ENCODE results near the gene SLC29A2. TPM values are rescaled to one million over a fixed set of nuclear protein-coding genes. Genes with fewer than 3 reads are reported as not detected.
A peak's percentile ranks its signal among the peaks of the same experiment; 100 is the strongest.

SLC29A2 gene, protein sequence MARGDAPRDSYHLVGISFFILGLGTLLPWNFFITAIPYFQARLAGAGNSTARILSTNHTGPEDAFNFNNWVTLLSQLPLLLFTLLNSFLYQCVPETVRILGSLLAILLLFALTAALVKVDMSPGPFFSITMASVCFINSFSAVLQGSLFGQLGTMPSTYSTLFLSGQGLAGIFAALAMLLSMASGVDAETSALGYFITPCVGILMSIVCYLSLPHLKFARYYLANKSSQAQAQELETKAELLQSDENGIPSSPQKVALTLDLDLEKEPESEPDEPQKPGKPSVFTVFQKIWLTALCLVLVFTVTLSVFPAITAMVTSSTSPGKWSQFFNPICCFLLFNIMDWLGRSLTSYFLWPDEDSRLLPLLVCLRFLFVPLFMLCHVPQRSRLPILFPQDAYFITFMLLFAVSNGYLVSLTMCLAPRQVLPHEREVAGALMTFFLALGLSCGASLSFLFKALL
- 28.9 and 36.1 TPM in 2 replicates for total RNA-seq (2021)
- percentile 83 among the genes with signal in this experiment for Bru-seq, nascent RNA
- BruChase-seq, experiment 1, labeled RNA remaining after a 2-hour chase = percentile 78 among the genes with signal in this experiment
- percentile 81 among the genes with signal in this experiment for BruChase-seq, experiment 2, labeled RNA remaining after a 6-hour chase
- long read RNA-seq, transcript SLC29A2-202 (12 exons, 2,514 nt) = major isoform, 6 of 54 reads
- long read RNA-seq, partial matches to known transcripts = 11 of 54 reads
- long read RNA-seq, other reads (novel, unspliced or antisense) = 33 of 54 reads

DNA sequence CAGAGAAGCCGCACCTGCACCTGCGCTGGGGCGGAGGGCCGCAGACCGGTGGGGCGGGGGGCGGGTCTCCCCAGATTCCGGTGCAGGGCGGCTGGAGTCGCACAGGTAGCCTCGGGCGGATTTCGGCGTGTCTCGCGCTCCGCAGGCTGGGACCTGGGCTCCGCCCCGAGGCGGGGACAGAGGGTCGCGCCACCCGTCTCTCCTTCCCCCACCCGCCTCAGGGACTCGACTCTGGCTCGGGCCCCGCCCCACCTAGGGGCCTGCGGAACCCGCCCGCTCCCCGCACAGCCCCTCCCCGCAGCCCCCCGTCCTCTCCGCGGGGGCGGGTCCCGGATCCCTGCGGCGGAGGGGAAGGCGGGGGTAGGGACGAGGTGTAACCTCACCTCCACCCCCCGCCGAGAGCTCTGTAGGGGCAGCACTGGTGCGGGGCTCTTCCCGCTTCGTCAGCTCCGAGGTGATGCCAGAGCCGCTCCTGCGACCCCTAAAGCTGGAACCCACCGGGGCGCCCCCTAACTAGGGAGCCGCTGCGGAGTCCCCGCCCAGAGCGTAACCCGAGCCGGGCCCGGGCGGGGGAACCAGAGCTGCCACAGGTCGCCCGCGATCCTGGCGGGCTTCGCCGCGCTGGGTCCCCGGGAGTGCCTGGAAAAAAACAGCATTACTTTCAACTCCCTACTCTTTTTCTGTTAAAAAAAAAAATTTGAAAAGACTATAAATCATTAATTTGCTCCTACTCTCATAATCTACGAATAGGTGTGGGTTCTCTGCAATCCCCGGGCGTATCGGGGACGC lies at the start of gene SLC29A2:
Gene SLC29A2 (minus strand): TSS at position 134 of the 789 bp plus-strand sequence. CDS start 169 bp downstream, outside the sequence.
- Histone ChIP-seq H3K4me3 (peak within 1 kb of the TSS; percentile 95), H3K4me2 (peak within 1 kb of the TSS; percentile 80), H3K36me3 (ENCODE audit: low read depth) (peaks cover 16% of the 10 kb centered on the region), H2AFZ (peak within 1 kb of the TSS; percentile 96), H3K9me3 (ENCODE audit: insufficient read depth, low read depth) (no peaks in the 10 kb centered on the region), H3K27me3 (ENCODE audit: insufficient read depth, low read depth) (no peaks in the 10 kb centered on the region), H4K20me1 (ENCODE audit: insufficient read depth) (peaks cover 32% of the 10 kb centered on the region), H3K79me2 (ENCODE audit: low read depth) (peaks cover 31% of the 10 kb centered on the region), H3K9me2 (ENCODE audit: insufficient read depth) (no peaks in the 10 kb centered on the region), H3K27ac (peak within 1 kb of the TSS; percentile 80), H3K4me1 (replicated peaks; ENCODE audit: insufficient read depth) (peaks cover 24% of the 10 kb centered on the region), H3F3A (ENCODE audit: insufficient read depth, low read depth) (peaks cover 40% of the 10 kb centered on the region)
- peak; percentile 93 to 100 for DNase-seq
- ChIA-PET CTCF (interaction anchor here (1.1 to 1.8 kb wide), 2 partner anchors 14 kb away, joined by 7 to 11 read pairs; no protein-coding TSS in a partner anchor), POLR2A (ENCODE audit: unreplicated experiment) (interaction anchor here (0.5 to 1.0 kb wide), 7 partner anchors 59 to 1008 kb away, joined by 3 to 7 read pairs (median 4); partner anchors contain the start of gene YIF1A)
- intact Hi-C loops (cut with micrococcal nuclease; ENCODE audit: unreplicated experiment) = loop anchor here (1.0 to 5.0 kb wide), 3 partner anchors 15 to 60 kb away; partner anchors contain the start of gene BRMS1
- no TSS peak for BruUV-seq (replicated peaks)
- TF ChIP-seq, protein P1, sequence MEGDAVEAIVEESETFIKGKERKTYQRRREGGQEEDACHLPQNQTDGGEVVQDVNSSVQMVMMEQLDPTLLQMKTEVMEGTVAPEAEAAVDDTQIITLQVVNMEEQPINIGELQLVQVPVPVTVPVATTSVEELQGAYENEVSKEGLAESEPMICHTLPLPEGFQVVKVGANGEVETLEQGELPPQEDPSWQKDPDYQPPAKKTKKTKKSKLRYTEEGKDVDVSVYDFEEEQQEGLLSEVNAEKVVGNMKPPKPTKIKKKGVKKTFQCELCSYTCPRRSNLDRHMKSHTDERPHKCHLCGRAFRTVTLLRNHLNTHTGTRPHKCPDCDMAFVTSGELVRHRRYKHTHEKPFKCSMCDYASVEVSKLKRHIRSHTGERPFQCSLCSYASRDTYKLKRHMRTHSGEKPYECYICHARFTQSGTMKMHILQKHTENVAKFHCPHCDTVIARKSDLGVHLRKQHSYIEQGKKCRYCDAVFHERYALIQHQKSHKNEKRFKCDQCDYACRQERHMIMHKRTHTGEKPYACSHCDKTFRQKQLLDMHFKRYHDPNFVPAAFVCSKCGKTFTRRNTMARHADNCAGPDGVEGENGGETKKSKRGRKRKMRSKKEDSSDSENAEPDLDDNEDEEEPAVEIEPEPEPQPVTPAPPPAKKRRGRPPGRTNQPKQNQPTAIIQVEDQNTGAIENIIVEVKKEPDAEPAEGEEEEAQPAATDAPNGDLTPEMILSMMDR (conservative IDR thresholded peaks at IDR 0.05) = no peak
- no peak for TF ChIP-seq EZH2 (IDR thresholded peaks at IDR 0.05; ENCODE audit: low read depth)

DNA sequence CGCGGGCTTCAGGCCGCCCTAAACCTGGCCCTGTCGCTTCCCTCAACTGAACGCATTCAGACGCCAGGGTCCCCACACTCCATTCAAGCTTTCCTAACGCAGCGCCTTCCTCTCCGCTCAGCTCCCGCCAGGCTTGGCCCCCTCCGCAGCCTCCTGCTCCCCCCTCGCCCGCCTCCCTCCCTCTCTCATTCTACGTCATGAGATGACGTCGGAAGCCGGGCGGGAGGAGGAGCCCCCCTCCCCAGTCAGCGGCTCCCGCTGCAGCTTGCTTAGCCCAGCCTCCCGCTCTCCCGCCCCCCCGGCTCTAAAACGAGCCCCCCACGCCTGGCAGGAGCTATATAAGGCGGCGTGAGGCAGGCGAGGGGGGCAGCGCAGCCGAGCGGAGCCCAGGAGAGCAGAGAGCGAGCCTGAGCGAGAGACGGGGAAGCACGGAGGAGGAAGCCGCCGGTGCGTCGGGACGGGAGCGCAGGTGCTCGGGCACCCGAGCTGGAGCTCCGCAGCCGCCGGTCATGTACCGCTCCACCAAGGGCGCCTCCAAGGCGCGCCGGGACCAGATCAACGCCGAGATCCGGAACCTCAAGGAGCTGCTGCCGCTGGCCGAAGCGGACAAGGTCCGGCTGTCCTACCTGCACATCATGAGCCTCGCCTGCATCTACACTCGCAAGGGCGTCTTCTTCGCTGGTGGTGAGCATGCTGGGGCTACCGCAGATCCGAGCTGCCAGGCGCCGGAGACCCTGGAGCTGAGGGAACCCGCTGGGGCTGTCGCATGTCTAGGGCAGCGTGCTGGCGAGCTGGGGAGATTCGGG lies 49.3 kb upstream of the SLC29A2 start, which contains the start of gene NPAS4:
Gene NPAS4 (plus strand): TSS at position 365 of the 806 bp plus-strand sequence. CDS start 145 bp downstream, at position 510.
- Histone ChIP-seq H2AFZ (no peak within 1 kb of the TSS), H3K4me2 (no peak within 1 kb of the TSS), H3K4me1 (replicated peaks; ENCODE audit: insufficient read depth) (no peaks in the 10 kb centered on the region), H3K4me3 (no peak within 1 kb of the TSS), H3K27me3 (ENCODE audit: insufficient read depth, low read depth) (peaks cover 51% of the 10 kb centered on the region), H3K79me2 (ENCODE audit: low read depth) (no peaks in the 10 kb centered on the region), H3K36me3 (ENCODE audit: low read depth) (no peaks in the 10 kb centered on the region), H3K9me3 (ENCODE audit: insufficient read depth, low read depth) (no peaks in the 10 kb centered on the region), H4K20me1 (ENCODE audit: insufficient read depth) (peaks cover 5% of the 10 kb centered on the region), H3K27ac (no peak within 1 kb of the TSS), H3K9me2 (ENCODE audit: insufficient read depth) (no peaks in the 10 kb centered on the region), H3F3A (ENCODE audit: insufficient read depth, low read depth) (peaks cover 8% of the 10 kb centered on the region)
- BruUV-seq (replicated peaks) = no TSS peak
- intact Hi-C loops (cut with micrococcal nuclease; ENCODE audit: unreplicated experiment) = no loop called here
- ChIA-PET POLR2A (ENCODE audit: unreplicated experiment) (interaction anchor here (0.6 to 1.1 kb wide), 4 partner anchors 59 to 503 kb away, joined by 3 to 7 read pairs (median 4); partner anchors contain the start of genes DPP3 and YIF1A), CTCF (interaction anchor here (0.6 to 1.1 kb wide), 7 partner anchors 14 to 258 kb away, joined by 3 to 8 read pairs (median 4); partner anchors contain the start of genes MRPL11, PELI3 and RBM14)
- TF ChIP-seq EZH2 (IDR thresholded peaks at IDR 0.05; ENCODE audit: low read depth) = no peak
- TF ChIP-seq, protein P1 (conservative IDR thresholded peaks at IDR 0.05) = no peak
- DNase-seq = no peak

Measured in PC-9 (cell line).